Brain microvascular endothelial cell (primary cell): ENCODE data around the gene INPP1.
"Not testable (repeated sequence)": the region's sequence is repeated elsewhere in the genome, so short reads cannot be mapped to it uniquely, and the experiment has no call there.

Experiments used
- DNase-seq: peaks from one replicate; pipeline ENCODE4 v3.0.0-alpha.2; 2020
- H3K27ac ChIP-seq: fragments of 250-450 bp; sonication (Bioruptor Pico); 2 replicates; pipeline ENCODE4 v1.5.1; 2020; ENCODE audit warnings: mild to moderate bottlenecking, moderate library complexity
- H3K27me3 ChIP-seq: fragments of 250-450 bp; sonication (Bioruptor Pico); replicated peaks from 2 replicates; pipeline ENCODE4 v1.5.1; 2020; ENCODE audit warnings: mild to moderate bottlenecking
- H3K36me3 ChIP-seq: fragments of 250-450 bp; sonication (Bioruptor Pico); replicated peaks from 2 replicates; pipeline ENCODE4 v1.5.1; 2020; ENCODE audit warnings: mild to moderate bottlenecking
- H3K4me3 ChIP-seq: 2 replicates; pipeline ENCODE4 v1.5.1; 2011; ENCODE audit warnings: low read depth, mild to moderate bottlenecking, control low read depth, low read length, moderate library complexity
- in situ Hi-C: cut with HindIII; loops from 2 replicates; pipeline ENCODE4 v1.10.0; 2017; ENCODE audit warnings: low sequenced_read_pairs, low pct_ligation_motif_present
- TF ChIP-seq, protein P1 (sequence below): IDR thresholded peaks from 2 replicates; pipeline ENCODE4 v1.5.1; 2011; ENCODE audit warnings: low read depth, mild to moderate bottlenecking, moderate library complexity, low read length, control low read depth, inconsistent platforms; ENCODE audit errors: missing control alignments

The INPP1 gene

DNA sequence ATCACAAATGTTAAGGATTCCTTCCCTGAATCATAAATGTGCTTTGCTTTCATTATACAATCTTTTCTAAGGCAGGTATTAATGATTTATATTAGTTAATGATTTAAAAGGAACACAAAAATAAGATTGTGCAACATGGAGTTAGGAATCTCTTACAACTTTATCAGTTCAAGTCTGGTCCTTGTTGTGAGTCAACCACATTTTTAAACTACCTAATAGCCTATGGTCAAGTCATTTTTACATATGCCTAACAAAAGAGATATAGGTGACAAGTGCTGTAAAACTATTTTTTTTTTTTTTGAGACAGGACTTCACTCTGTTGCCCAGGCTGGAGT is 8.2 kb upstream of the INPP1 start:
- Histone ChIP-seq H3K36me3 (no peaks in the 10 kb centered on the region), H3K27ac (no peak overlapping the region), H3K27me3 (no peaks in the 10 kb centered on the region), H3K4me3 (no peak overlapping the region)
- TF ChIP-seq, protein P1, sequence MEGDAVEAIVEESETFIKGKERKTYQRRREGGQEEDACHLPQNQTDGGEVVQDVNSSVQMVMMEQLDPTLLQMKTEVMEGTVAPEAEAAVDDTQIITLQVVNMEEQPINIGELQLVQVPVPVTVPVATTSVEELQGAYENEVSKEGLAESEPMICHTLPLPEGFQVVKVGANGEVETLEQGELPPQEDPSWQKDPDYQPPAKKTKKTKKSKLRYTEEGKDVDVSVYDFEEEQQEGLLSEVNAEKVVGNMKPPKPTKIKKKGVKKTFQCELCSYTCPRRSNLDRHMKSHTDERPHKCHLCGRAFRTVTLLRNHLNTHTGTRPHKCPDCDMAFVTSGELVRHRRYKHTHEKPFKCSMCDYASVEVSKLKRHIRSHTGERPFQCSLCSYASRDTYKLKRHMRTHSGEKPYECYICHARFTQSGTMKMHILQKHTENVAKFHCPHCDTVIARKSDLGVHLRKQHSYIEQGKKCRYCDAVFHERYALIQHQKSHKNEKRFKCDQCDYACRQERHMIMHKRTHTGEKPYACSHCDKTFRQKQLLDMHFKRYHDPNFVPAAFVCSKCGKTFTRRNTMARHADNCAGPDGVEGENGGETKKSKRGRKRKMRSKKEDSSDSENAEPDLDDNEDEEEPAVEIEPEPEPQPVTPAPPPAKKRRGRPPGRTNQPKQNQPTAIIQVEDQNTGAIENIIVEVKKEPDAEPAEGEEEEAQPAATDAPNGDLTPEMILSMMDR = no peak
- in situ Hi-C loops = no loop called here
- DNase-seq = no peak

DNA sequence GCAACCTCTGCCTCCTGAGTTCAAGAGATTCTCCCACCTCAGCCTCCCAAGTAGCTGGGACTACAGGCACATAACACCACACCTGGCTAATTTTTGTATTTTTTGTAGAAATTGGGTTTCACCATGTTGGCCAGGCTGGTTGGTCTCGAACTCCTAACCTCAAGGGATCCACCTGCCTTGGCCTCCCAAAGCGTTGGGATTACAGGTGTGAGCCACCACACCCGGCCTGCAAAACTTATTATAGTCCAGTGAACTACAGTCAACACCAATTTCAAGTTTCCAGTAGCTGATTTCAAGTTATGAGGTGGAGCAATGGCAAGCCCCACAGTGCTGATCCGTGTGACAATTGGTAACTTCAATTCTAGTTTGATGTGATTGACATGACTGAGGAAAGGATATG is 7.8 kb upstream of the INPP1 start:
- in situ Hi-C loops, H3K4me3 ChIP-seq, H3K36me3 ChIP-seq, H3K27ac ChIP-seq, DNase-seq, H3K27me3 ChIP-seq: not testable (repeated sequence)

DNA sequence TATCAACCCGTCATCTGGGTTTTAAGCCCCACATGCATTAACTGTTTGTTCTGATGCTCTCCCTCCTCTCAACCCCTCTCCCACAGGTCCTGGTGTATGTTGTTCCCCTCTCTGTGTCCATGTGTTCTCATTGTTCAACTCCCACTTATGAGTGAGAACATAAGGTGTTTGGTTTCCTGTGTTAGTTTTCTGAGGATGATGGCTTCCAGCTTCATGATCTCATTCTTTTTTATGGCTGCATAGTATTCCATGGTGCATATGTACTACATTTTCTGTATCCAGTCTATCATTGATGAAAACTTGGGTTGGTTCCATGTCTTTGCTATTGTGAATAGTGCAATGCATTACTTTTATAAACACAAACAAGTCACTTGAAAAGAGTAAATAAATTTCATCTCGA is 7.0 kb upstream of the INPP1 start:
- Histone ChIP-seq H3K27ac (no peak overlapping the region), H3K27me3 (no peaks in the 10 kb centered on the region), H3K36me3 (no peaks in the 10 kb centered on the region), H3K4me3 (no peak overlapping the region)
- in situ Hi-C loops = no loop called here
- no peak for DNase-seq
- TF ChIP-seq, protein P1 = no peak

DNA sequence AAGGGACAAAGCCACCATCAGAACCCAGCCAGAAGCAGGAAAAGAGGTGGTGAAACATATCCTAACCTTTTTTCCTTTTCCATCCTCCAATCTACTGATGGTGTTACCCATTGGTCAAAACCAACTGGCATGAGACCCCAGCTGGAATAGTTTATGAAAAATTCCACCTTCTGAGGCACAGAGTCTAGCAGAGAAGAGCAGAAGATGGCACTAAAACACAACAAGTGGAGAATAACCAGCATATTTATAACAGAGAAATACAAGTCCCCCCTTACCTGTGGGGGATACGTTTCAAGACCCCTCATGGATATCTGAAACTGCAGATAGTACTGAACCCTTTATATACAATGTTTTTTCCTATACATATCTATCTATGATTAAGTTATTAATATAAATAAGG is 4.9 kb upstream of the INPP1 start:
- Histone ChIP-seq H3K36me3 (no peaks in the 10 kb centered on the region), H3K27me3 (no peaks in the 10 kb centered on the region), H3K4me3 (no peak overlapping the region), H3K27ac (no peak overlapping the region)
- in situ Hi-C loops = no loop called here
- TF ChIP-seq, protein P1 = no peak
- no peak for DNase-seq

DNA sequence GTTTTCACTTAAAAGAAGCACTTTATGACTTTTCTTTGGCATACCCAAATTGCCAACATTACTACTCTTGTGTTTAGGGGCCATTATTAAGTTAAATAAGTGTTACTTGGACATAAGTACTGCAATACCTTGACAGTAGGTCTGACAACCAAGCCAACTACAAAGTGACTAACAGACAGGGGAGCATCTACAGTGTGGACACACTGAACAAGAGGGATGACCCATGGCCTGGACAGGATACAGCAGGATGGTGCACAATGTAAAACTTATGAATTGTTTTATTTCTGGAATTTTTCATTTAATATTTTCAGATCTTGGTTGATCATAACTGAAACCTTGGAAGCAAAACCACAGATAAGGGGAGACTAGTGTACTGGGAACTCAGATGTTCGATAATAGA is 4.0 kb upstream of the INPP1 start:
- Histone ChIP-seq H3K4me3 (no peak overlapping the region), H3K36me3 (no peaks in the 10 kb centered on the region), H3K27ac (no peak overlapping the region), H3K27me3 (no peaks in the 10 kb centered on the region)
- no peak for DNase-seq
- in situ Hi-C loops = no loop called here
- TF ChIP-seq, protein P1 = no peak

DNA sequence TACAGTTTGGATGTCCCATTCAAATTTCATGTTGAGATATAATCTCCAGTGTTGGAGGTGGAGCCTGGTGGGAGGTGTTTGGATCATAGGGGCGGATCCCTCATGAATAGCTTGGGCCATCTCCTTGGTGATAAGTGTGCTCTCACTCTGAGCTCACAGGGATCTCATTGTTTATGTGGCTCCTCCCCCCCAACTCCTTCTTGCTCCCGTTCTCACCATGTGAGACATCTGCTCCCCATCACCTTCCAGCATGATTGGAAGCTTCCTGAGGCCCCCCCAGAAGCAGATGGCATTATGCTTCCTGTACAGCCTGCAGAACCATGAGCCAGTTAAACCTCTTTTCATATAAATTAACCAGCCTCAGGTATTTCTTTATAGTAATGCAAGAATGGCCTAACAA is 3.0 kb upstream of the INPP1 start:
- Histone ChIP-seq H3K4me3 (no peak overlapping the region), H3K36me3 (no peaks in the 10 kb centered on the region), H3K27ac (no peak overlapping the region), H3K27me3 (no peaks in the 10 kb centered on the region)
- TF ChIP-seq, protein P1 = no peak
- DNase-seq = peak; percentile 42
- in situ Hi-C loops = no loop called here
